ENCODE measurements around the gene MDK. TPM values are rescaled to one million over a fixed set of nuclear protein-coding genes. Genes with fewer than 3 reads are reported as not detected.

MDK gene
- total RNA-seq, 1 donor from 2014 or later, result 0.55 TPM

DNA sequence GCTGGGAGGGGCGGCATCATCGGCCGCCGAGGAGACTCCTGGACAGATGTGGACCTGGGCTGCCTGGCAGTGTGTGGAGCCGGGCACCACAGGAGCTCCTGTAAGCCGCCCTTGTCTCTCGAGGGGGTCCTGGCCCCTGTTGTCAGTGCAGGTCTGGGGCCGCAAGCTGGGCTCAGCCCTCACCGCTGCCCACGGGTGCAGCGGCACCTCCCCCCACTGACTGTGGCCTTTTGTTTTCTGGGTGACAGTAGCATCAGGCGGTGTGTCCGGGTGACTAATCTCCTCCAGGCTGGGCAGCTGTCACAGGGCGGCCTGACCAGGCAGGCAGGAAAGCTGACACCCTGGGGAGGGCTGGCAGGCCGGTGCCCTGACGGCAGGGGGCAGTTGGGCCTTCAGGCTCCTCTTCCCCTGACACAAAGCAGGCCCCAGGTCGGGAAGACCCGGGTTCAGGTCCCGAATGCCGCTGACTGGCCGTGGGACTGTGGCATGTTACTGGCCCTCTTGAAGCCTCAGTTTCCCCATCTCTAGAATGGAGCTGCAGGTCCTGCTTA is 17.9 kb upstream of the MDK start:
- TF ChIP-seq CTCF (IDR thresholded peaks at IDR 0.05), result no peak
- H3K4me3 Mint-ChIP-seq, result no peak overlapping the region
- ATAC-seq (ENCODE audit: low read depth) (no peak), DNase-seq (no peak)
- intact Hi-C loops (cut with micrococcal nuclease), result no loop called here
- H3K27me3 Mint-ChIP-seq, result no peaks in the 10 kb centered on the region
- ChIA-PET POLR2A (no interaction called here), CTCF (interaction anchor here (2.5 kb wide), 1 partner anchor 12 kb away, joined by 9 read pairs; no protein-coding TSS in a partner anchor)
- peaks cover 6% of the 10 kb centered on the region for H3K36me3 Mint-ChIP-seq (ENCODE audit: low read depth)
- no peaks in the 10 kb centered on the region for H3K9me3 Mint-ChIP-seq
- no peak overlapping the region for H3K27ac Mint-ChIP-seq
- H3K4me1 Mint-ChIP-seq, result peaks cover 29% of the 10 kb centered on the region

DNA sequence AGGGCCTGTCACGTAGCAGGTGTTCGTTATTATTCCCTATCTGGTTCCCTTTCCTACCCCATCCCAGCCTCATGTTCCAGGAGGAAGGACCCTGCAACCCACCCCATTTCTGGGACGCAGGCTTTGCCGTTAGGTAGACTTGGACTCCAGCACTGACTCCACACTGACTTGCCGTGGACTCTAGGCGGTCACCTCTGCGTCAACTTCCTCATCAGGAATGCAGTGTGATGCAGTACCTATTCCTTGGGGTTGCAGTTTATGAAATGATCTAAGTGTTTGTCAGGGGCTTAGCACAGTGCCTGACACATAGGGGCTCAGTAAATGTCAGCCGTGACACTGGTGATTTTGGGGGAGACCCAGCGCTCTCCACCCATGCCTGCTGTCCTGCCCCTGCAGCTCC is 17.4 kb upstream of the MDK start:
- peaks cover 29% of the 10 kb centered on the region for H3K4me1 Mint-ChIP-seq
- H3K4me3 Mint-ChIP-seq, result no peak overlapping the region

GRCh38 chr11:46364791-46365190 is 16.7 kb upstream of the MDK start:
- Mint-ChIP-seq H3K36me3 (ENCODE audit: low read depth) (peaks cover 13% of the 10 kb centered on the region), H3K4me1 (peaks cover 29% of the 10 kb centered on the region), H3K9me3 (no peaks in the 10 kb centered on the region), H3K27me3 (no peaks in the 10 kb centered on the region), H3K4me3 (no peak overlapping the region), H3K27ac (no peak overlapping the region)
- CTCF ChIA-PET, result interaction anchor here (2.5 kb wide), 1 partner anchor 13 kb away, joined by 9 read pairs; no protein-coding TSS in a partner anchor
- TF ChIP-seq CTCF (IDR thresholded peaks at IDR 0.05), result no peak
- DNase-seq, result no peak
- intact Hi-C loops (cut with micrococcal nuclease), result no loop called here
- ATAC-seq (ENCODE audit: low read depth), result no peak
- POLR2A ChIA-PET, result no interaction called here

More for the DNA sequence above, 17.4 kb upstream of the MDK start:
- intact Hi-C loops (cut with micrococcal nuclease), result no loop called here
- Mint-ChIP-seq H3K27me3 (no peaks in the 10 kb centered on the region), H3K36me3 (ENCODE audit: low read depth) (peaks cover 6% of the 10 kb centered on the region), H3K27ac (no peak overlapping the region), H3K9me3 (no peaks in the 10 kb centered on the region)
- no peak for ATAC-seq (ENCODE audit: low read depth)
- CTCF ChIA-PET, result interaction anchor here (2.5 kb wide), 1 partner anchor 12 kb away, joined by 9 read pairs; no protein-coding TSS in a partner anchor
- no peak for DNase-seq
- POLR2A ChIA-PET, result no interaction called here
- TF ChIP-seq CTCF (IDR thresholded peaks at IDR 0.05), result no peak

GRCh38 chr11:46366260-46366659 is 15.2 kb upstream of the MDK start:
- ChIA-PET CTCF (no interaction called here), POLR2A (no interaction called here)
- Mint-ChIP-seq H3K4me3 (no peak overlapping the region), H3K27ac (no peak overlapping the region), H3K27me3 (no peaks in the 10 kb centered on the region), H3K4me1 (peaks cover 21% of the 10 kb centered on the region), H3K36me3 (ENCODE audit: low read depth) (peaks cover 20% of the 10 kb centered on the region), H3K9me3 (no peaks in the 10 kb centered on the region)
- intact Hi-C loops (cut with micrococcal nuclease), result no loop called here
- no peak for TF ChIP-seq CTCF (IDR thresholded peaks at IDR 0.05)
- DNase-seq (no peak), ATAC-seq (ENCODE audit: low read depth) (no peak)

- no peaks in the 10 kb centered on the region for H3K9me3 Mint-ChIP-seq
- ATAC-seq (ENCODE audit: low read depth) (no peak), DNase-seq (no peak)
- no peak for TF ChIP-seq CTCF (IDR thresholded peaks at IDR 0.05)
- H3K27me3 Mint-ChIP-seq, result no peaks in the 10 kb centered on the region
- CTCF ChIA-PET, result no interaction called here
- POLR2A ChIA-PET, result no interaction called here
- no peak overlapping the region for H3K27ac Mint-ChIP-seq
- H3K36me3 Mint-ChIP-seq (ENCODE audit: low read depth), result peaks cover 23% of the 10 kb centered on the region
- H3K4me1 Mint-ChIP-seq, result peaks cover 17% of the 10 kb centered on the region
- no peak overlapping the region for H3K4me3 Mint-ChIP-seq
- intact Hi-C loops (cut with micrococcal nuclease), result loop anchor here (1.0 kb wide), 3 partner anchors 19 to 127 kb away; partner anchors contain the start of gene DGKZ
Measured at GRCh38 chr11:46366661-46367161, 14.8 kb upstream of the MDK start.
